Limb (tissue), 2 donors: ENCODE results near the gene FYB1.
"Not testable (repeated sequence)": the region's sequence is repeated elsewhere in the genome, so short reads cannot be mapped to it uniquely, and the experiment has no call there.

ENCODE experiments used
- DNase-seq, 2 donors: peaks; one replicate each; pipeline ENCODE4 v3.0.0-alpha.2; 2016; ENCODE audit errors: extremely low spot score in 2 of 2

FYB1 gene

GRCh38 chr5:39219437-39219836 lies at the start of gene FYB1:
Gene FYB1, minus strand, starts transcription at chr5:39219563. Its CDS starts 16,603 bp downstream, at chr5:39202960.
- no peak for DNase-seq

GRCh38 chr5:39267186-39267585 lies 47.8 kb upstream of the FYB1 start:
- no peak for DNase-seq

- no peak for DNase-seq
Observed at GRCh38 chr5:39266442-39266841, 47.1 kb upstream of the FYB1 start.

- DNase-seq = no peak
Observed at GRCh38 chr5:39264528-39264927, 45.2 kb upstream of the FYB1 start.

GRCh38 chr5:39262981-39263380 lies 43.6 kb upstream of the FYB1 start:
- no peak for DNase-seq

- no peak for DNase-seq
Observed at GRCh38 chr5:39260095-39260494, 40.7 kb upstream of the FYB1 start.

- DNase-seq = no peak
Observed at GRCh38 chr5:39257554-39257953, 38.2 kb upstream of the FYB1 start.

- no peak for DNase-seq
Observed at GRCh38 chr5:39256477-39257235, 37.3 kb upstream of the FYB1 start.

- DNase-seq = no peak
Observed at GRCh38 chr5:39255406-39255805, 36.0 kb upstream of the FYB1 start.

- DNase-seq = no peak
Observed at GRCh38 chr5:39254671-39255070, 35.3 kb upstream of the FYB1 start.

- no peak for DNase-seq
Observed at GRCh38 chr5:39253196-39253595, 33.8 kb upstream of the FYB1 start.

- DNase-seq = no peak
Observed at GRCh38 chr5:39249564-39250274, 30.4 kb upstream of the FYB1 start.

- no peak for DNase-seq
Observed at GRCh38 chr5:39249069-39249468, 29.7 kb upstream of the FYB1 start.

- no peak for DNase-seq
Observed at GRCh38 chr5:39240750-39241149, 21.4 kb upstream of the FYB1 start.

GRCh38 chr5:39238366-39239105 lies 19.2 kb upstream of the FYB1 start:
- no peak for DNase-seq

GRCh38 chr5:39236718-39237117 lies 17.4 kb upstream of the FYB1 start:
- DNase-seq = no peak

GRCh38 chr5:39235648-39236047 lies 16.3 kb upstream of the FYB1 start:
- DNase-seq = no peak

- not testable (repeated sequence) for DNase-seq
Observed at GRCh38 chr5:39234494-39234893, 15.1 kb upstream of the FYB1 start.

- no peak for DNase-seq
Observed at GRCh38 chr5:39233783-39234182, 14.4 kb upstream of the FYB1 start.

- DNase-seq = no peak
Observed at GRCh38 chr5:39231705-39232525, 12.6 kb upstream of the FYB1 start.

GRCh38 chr5:39228596-39228995 lies 9.2 kb upstream of the FYB1 start:
- DNase-seq = no peak
